ENCODE measurements around the gene ANAPC2. TPM values are rescaled to one million over a fixed set of nuclear protein-coding genes. Genes with fewer than 3 reads are reported as not detected.

ANAPC2 gene
- total RNA-seq, 3 donors from 2014 or later (not counting 1 experiment from before 2014, with no cell fraction given): 146 to 172 (median 171) TPM

GRCh38 chr9:137173796-137174664, 14.3 kb downstream of the ANAPC2 start:
- 90% methylated on average over 45 of the region's 45 CpGs for WGBS (ENCODE audit: insufficient coverage)
- Histone ChIP-seq H3K36me3 (ENCODE audit: control insufficient read depth, insufficient read depth, low read length) (peaks cover 10% of the 10 kb centered on the region), H3K27me3 (ENCODE audit: control insufficient read depth, insufficient read depth, low read length) (peaks cover 21% of the 10 kb centered on the region), H3K4me3 (ENCODE audit: low read length) (no peak overlapping the region), H3K9me3 (ENCODE audit: control insufficient read depth, insufficient read depth, low read length) (no peaks in the 10 kb centered on the region), H3K27ac (ENCODE audit: low read length) (no peak overlapping the region), H3K4me1 (ENCODE audit: control insufficient read depth, insufficient read depth, low read length) (peaks cover 4% of the 10 kb centered on the region)
- no peak for TF ChIP-seq CTCF (IDR thresholded peaks at IDR 0.05)
- Mint-ChIP-seq H3K27ac (no peak overlapping the region), H3K4me3 (no peak overlapping the region), H3K27me3 (ENCODE audit: low read depth in 2 of 2) (peaks cover 0 to 6% of the 10 kb centered on the region in 2 donors), H3K9me3 (no peaks in the 10 kb centered on the region), H3K4me1 (no peaks in the 10 kb centered on the region), H3K36me3 (no peaks in the 10 kb centered on the region)
- intact Hi-C loops (cut with micrococcal nuclease): no loop called here
- ATAC-seq: no peak
- no peak for DNase-seq

GRCh38 chr9:137172901-137173795, 15.2 kb downstream of the ANAPC2 start:
- Mint-ChIP-seq H3K27ac (no peak overlapping the region), H3K36me3 (no peaks in the 10 kb centered on the region), H3K4me1 (no peaks in the 10 kb centered on the region), H3K4me3 (no peak overlapping the region), H3K9me3 (no peaks in the 10 kb centered on the region), H3K27me3 (ENCODE audit: low read depth in 2 of 2) (peaks cover 0 to 9% of the 10 kb centered on the region in 2 donors)
- TF ChIP-seq CTCF (IDR thresholded peaks at IDR 0.05): no peak
- peaks cover 3% of the 10 kb centered on the region for H3K36me3 ChIP-seq (ENCODE audit: control insufficient read depth, insufficient read depth, low read length)
- no peak for DNase-seq
- no peaks in the 10 kb centered on the region for H3K9me3 ChIP-seq (ENCODE audit: control insufficient read depth, insufficient read depth, low read length)
- intact Hi-C loops (cut with micrococcal nuclease): no loop called here
- peaks cover 21% of the 10 kb centered on the region for H3K27me3 ChIP-seq (ENCODE audit: control insufficient read depth, insufficient read depth, low read length)
- whole genome bisulfite sequencing (ENCODE audit: insufficient coverage): 30% methylated on average over 20 of the region's 21 CpGs
- H3K4me1 ChIP-seq (ENCODE audit: control insufficient read depth, insufficient read depth, low read length): peaks cover 4% of the 10 kb centered on the region
- no peak overlapping the region for H3K4me3 ChIP-seq (ENCODE audit: low read length)
- no peak overlapping the region for H3K27ac ChIP-seq (ENCODE audit: low read length)
- ATAC-seq: no peak

- Mint-ChIP-seq H3K4me1 (no peaks in the 10 kb centered on the region), H3K27ac (no peak overlapping the region), H3K36me3 (no peaks in the 10 kb centered on the region), H3K27me3 (ENCODE audit: low read depth in 2 of 2) (peaks cover 0 to 14% of the 10 kb centered on the region in 2 donors), H3K9me3 (no peaks in the 10 kb centered on the region), H3K4me3 (no peak overlapping the region)
- 76% methylated on average over 22 of the region's 22 CpGs for WGBS (ENCODE audit: insufficient coverage)
- no peaks in the 10 kb centered on the region for H3K36me3 ChIP-seq (ENCODE audit: control insufficient read depth, insufficient read depth, low read length)
- no peak overlapping the region for H3K4me3 ChIP-seq (ENCODE audit: low read length)
- ATAC-seq (no peak), DNase-seq (no peak)
- TF ChIP-seq CTCF (IDR thresholded peaks at IDR 0.05): no peak
- no peaks in the 10 kb centered on the region for H3K9me3 ChIP-seq (ENCODE audit: control insufficient read depth, insufficient read depth, low read length)
- H3K27me3 ChIP-seq (ENCODE audit: control insufficient read depth, insufficient read depth, low read length): peaks cover 28% of the 10 kb centered on the region
- intact Hi-C loops (cut with micrococcal nuclease): no loop called here
- H3K27ac ChIP-seq (ENCODE audit: low read length): no peak overlapping the region
- H3K4me1 ChIP-seq (ENCODE audit: control insufficient read depth, insufficient read depth, low read length): peaks cover 4% of the 10 kb centered on the region
Observed at GRCh38 chr9:137171149-137171900, 17.0 kb downstream of the ANAPC2 start.

All from natural killer cell (primary cell).